Posterior cingulate gyrus (tissue), 11 donors: Measurements from ENCODE around the gene PSMD12.
"Not testable (repeated sequence)": the region's sequence is repeated elsewhere in the genome, so short reads cannot be mapped to it uniquely, and the experiment has no call there.

Source experiments
- DNase-seq, 10 donors: peaks; one replicate each; pipeline versions ENCODE4 v3.0.0 to v3.0.0-alpha.2; 2020 to 2021; ENCODE audit warnings: mixed read lengths in 3 of 10
- intact Hi-C: fragments of 100-400 bp; cut with DNase I; formaldehyde crosslinking; loops from one replicate; pipeline ENCODE4 v1.15.1; 2023

The PSMD12 gene

GRCh38 chr17:67366193-67367157 lies at the start of gene PSMD12:
PSMD12 (minus strand) TSS chr17:67366577; CDS start chr17:67366519, 58 bp downstream.
- intact Hi-C loops, result loop anchor here (10.0 kb wide), 1 partner anchor 122 kb away; the partner anchor contains the start of gene HELZ
- peak; percentile 92 to 99 (median 95) for DNase-seq

- DNase-seq, result no peak
- intact Hi-C loops, result no loop called here
Measured at GRCh38 chr17:67415291-67415690, 48.9 kb upstream of the PSMD12 start.

GRCh38 chr17:67414559-67414958 lies 48.2 kb upstream of the PSMD12 start:
- DNase-seq, result no peak
- intact Hi-C loops, result no loop called here

GRCh38 chr17:67414130-67414529 lies 47.8 kb upstream of the PSMD12 start:
- DNase-seq, result no peak
- intact Hi-C loops, result no loop called here

- intact Hi-C loops, result no loop called here
Measured at GRCh38 chr17:67413388-67413787, 47.0 kb upstream of the PSMD12 start.

GRCh38 chr17:67412941-67413340 lies 46.6 kb upstream of the PSMD12 start:
- no peak for DNase-seq
- intact Hi-C loops, result no loop called here

More at GRCh38 chr17:67413388-67413787, 47.0 kb upstream of the PSMD12 start:
- DNase-seq, result no peak

GRCh38 chr17:67412032-67412431 lies 45.7 kb upstream of the PSMD12 start:
- intact Hi-C loops, result no loop called here
- DNase-seq, result no peak

GRCh38 chr17:67411397-67411796 lies 45.0 kb upstream of the PSMD12 start:
- no peak for DNase-seq
- intact Hi-C loops, result no loop called here

GRCh38 chr17:67408455-67408830 lies 42.1 kb upstream of the PSMD12 start:
- intact Hi-C loops, DNase-seq: not testable (repeated sequence)

GRCh38 chr17:67403483-67403882 lies 37.1 kb upstream of the PSMD12 start:
- no peak for DNase-seq
- intact Hi-C loops, result no loop called here

- intact Hi-C loops, result no loop called here
- no peak for DNase-seq
Measured at GRCh38 chr17:67403065-67403464, 36.7 kb upstream of the PSMD12 start.

GRCh38 chr17:67401598-67402504 lies 35.5 kb upstream of the PSMD12 start:
- DNase-seq, result no peak

GRCh38 chr17:67401106-67401505 lies 34.7 kb upstream of the PSMD12 start:
- DNase-seq, result no peak
- intact Hi-C loops, result no loop called here

More at GRCh38 chr17:67401598-67402504, 35.5 kb upstream of the PSMD12 start:
- intact Hi-C loops, result no loop called here

- no peak for DNase-seq
- intact Hi-C loops, result no loop called here
Measured at GRCh38 chr17:67400193-67400592, 33.8 kb upstream of the PSMD12 start.

- intact Hi-C loops, result no loop called here
- no peak for DNase-seq
Measured at GRCh38 chr17:67399676-67400075, 33.3 kb upstream of the PSMD12 start.

GRCh38 chr17:67393809-67394397 lies 27.5 kb upstream of the PSMD12 start:
- intact Hi-C loops, result no loop called here
- DNase-seq, result no peak

GRCh38 chr17:67392111-67392510 lies 25.7 kb upstream of the PSMD12 start:
- intact Hi-C loops, result no loop called here
- peak in 1 of 10 donors; percentile 20 for DNase-seq

- DNase-seq, result peak in 3 of 10 donors; percentile 17 to 87 (median 60)
- intact Hi-C loops, result no loop called here
Measured at GRCh38 chr17:67390646-67391361, 24.4 kb upstream of the PSMD12 start.

- intact Hi-C loops, result no loop called here
- no peak for DNase-seq
Measured at GRCh38 chr17:67390006-67390645, 23.7 kb upstream of the PSMD12 start.
